ENCODE results near the gene CDK9. TPM values are rescaled to one million over a fixed set of nuclear protein-coding genes. Genes with fewer than 3 reads are reported as not detected.

Gene CDK9
- total and polyA plus RNA-seq, 2 experiments from 2014 or later: 58.5 to 84.3 TPM

DNA sequence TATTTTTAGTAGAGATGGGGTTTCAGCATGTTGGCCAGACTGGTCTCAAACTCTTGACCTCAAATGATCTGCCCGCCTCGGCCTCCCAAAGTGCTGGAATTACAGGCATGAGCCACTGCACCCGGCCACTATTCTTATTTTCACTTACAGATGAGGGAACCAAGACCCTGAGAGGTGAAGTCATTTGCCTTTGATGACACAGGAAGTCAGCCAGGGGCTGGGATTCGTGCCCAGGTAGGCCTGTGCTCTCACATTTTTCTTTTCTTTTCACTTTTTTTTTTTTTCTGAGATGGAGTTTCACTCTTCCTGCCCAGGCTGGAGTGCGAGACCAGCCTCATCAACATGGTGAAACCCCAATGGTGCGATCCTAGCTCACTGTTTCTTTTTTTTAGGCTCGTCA is 46.4 kb downstream of the CDK9 start (continued):
- TF ChIP-seq, protein P1, sequence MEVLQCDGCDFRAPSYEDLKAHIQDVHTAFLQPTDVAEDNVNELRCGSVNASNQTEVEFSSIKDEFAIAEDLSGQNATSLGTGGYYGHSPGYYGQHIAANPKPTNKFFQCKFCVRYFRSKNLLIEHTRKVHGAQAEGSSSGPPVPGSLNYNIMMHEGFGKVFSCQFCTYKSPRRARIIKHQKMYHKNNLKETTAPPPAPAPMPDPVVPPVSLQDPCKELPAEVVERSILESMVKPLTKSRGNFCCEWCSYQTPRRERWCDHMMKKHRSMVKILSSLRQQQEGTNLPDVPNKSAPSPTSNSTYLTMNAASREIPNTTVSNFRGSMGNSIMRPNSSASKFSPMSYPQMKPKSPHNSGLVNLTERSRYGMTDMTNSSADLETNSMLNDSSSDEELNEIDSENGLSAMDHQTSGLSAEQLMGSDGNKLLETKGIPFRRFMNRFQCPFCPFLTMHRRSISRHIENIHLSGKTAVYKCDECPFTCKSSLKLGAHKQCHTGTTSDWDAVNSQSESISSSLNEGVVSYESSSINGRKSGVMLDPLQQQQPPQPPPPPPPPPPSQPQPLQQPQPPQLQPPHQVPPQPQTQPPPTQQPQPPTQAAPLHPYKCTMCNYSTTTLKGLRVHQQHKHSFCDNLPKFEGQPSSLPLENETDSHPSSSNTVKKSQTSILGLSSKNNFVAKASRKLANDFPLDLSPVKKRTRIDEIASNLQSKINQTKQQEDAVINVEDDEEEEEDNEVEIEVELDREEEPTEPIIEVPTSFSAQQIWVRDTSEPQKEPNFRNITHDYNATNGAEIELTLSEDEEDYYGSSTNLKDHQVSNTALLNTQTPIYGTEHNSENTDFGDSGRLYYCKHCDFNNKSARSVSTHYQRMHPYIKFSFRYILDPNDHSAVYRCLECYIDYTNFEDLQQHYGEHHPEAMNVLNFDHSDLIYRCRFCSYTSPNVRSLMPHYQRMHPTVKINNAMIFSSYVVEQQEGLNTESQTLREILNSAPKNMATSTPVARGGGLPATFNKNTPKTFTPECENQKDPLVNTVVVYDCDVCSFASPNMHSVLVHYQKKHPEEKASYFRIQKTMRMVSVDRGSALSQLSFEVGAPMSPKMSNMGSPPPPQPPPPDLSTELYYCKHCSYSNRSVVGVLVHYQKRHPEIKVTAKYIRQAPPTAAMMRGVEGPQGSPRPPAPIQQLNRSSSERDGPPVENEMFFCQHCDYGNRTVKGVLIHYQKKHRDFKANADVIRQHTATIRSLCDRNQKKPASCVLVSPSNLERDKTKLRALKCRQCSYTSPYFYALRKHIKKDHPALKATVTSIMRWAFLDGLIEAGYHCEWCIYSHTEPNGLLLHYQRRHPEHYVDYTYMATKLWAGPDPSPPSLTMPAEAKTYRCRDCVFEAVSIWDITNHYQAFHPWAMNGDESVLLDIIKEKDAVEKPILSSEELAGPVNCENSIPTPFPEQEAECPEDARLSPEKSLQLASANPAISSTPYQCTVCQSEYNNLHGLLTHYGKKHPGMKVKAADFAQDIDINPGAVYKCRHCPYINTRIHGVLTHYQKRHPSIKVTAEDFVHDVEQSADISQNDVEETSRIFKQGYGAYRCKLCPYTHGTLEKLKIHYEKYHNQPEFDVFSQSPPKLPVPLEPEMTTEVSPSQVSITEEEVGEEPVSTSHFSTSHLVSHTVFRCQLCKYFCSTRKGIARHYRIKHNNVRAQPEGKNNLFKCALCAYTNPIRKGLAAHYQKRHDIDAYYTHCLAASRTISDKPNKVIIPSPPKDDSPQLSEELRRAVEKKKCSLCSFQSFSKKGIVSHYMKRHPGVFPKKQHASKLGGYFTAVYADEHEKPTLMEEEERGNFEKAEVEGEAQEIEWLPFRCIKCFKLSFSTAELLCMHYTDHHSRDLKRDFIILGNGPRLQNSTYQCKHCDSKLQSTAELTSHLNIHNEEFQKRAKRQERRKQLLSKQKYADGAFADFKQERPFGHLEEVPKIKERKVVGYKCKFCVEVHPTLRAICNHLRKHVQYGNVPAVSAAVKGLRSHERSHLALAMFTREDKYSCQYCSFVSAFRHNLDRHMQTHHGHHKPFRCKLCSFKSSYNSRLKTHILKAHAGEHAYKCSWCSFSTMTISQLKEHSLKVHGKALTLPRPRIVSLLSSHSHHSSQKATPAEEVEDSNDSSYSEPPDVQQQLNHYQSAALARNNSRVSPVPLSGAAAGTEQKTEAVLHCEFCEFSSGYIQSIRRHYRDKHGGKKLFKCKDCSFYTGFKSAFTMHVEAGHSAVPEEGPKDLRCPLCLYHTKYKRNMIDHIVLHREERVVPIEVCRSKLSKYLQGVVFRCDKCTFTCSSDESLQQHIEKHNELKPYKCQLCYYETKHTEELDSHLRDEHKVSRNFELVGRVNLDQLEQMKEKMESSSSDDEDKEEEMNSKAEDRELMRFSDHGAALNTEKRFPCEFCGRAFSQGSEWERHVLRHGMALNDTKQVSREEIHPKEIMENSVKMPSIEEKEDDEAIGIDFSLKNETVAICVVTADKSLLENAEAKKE (CRISPR knock-in tag; IDR thresholded peaks at IDR 0.05): no peak

DNA sequence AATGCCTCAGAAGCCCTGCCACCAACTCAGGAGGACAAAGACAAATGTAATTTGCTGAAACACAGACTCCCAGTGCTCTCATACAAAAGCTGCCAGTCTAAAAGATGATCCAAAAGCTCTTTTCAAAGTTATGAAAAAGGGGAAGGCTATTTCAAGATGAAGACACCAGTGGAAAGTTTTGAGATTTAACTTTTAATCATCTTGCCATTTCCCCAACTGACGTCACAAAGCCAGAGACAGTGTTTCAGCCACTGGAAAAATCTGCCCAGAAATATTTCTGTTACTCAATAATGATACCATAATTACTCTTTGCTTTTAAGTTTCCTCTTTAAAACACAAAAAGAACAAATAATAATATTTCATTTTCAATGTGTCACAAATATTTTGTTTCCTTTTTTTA is 47.7 kb downstream of the CDK9 start:
- Histone ChIP-seq H3F3A (replicated peaks; ENCODE audit: low read depth) (peaks cover 8% of the 10 kb centered on the region), H3K9me2 (ENCODE audit: insufficient read depth) (no peaks in the 10 kb centered on the region), H3K27me3 (ENCODE audit: insufficient read depth) (no peaks in the 10 kb centered on the region), H2AFZ (peak overlapping the region; percentile 34; the same call in 1 of the 2 replicates), H3K27ac (ENCODE audit: low read depth) (no peak overlapping the region), H3K4me1 (ENCODE audit: insufficient read depth) (peaks cover 7% of the 10 kb centered on the region), H3K36me3 (ENCODE audit: insufficient read depth) (no peaks in the 10 kb centered on the region; the same call in 1 of the 2 replicates), H3K4me3 (no peak overlapping the region), H3K4me2 (no peak overlapping the region), H3K79me2 (replicated peaks; ENCODE audit: insufficient read depth) (no peaks in the 10 kb centered on the region), H4K20me1 (replicated peaks; ENCODE audit: insufficient read depth) (no peaks in the 10 kb centered on the region)
- H3K4me3 Mint-ChIP-seq: no peak overlapping the region
- ATAC-seq: no peak
- peaks cover 4% of the 10 kb centered on the region for H3K27me3 Mint-ChIP-seq (ENCODE audit: insufficient read depth, low read depth, poor library complexity)
- peaks cover 15% of the 10 kb centered on the region for H3K4me1 Mint-ChIP-seq
- DNase-seq (ENCODE audit: low spot score): no peak
- no peak overlapping the region for H3K27ac Mint-ChIP-seq
- no peaks in the 10 kb centered on the region; the same call in 2 of the 3 replicates for H3K9me3 Mint-ChIP-seq
- no peaks in the 10 kb centered on the region for H3K36me3 Mint-ChIP-seq (ENCODE audit: low read depth)
- TF ChIP-seq EZH2phosphoT487 (IDR thresholded peaks at IDR 0.05; ENCODE audit: unreplicated experiment) (no peak), JUNB (IDR thresholded peaks at IDR 0.05; ENCODE audit: unreplicated experiment) (no peak), STAT1 (IDR thresholded peaks at IDR 0.05; ENCODE audit: unreplicated experiment) (no peak), POLR2AphosphoS5 (IDR thresholded peaks at IDR 0.05; ENCODE audit: low read depth) (no peak), ZNF331 (CRISPR knock-in tag; IDR thresholded peaks at IDR 0.05; ENCODE audit: low read depth) (no peak), ZNF114 (CRISPR knock-in tag; IDR thresholded peaks at IDR 0.05) (no peak), EZH2 (IDR thresholded peaks at IDR 0.05; ENCODE audit: low read depth, unreplicated experiment) (no peak), NANOG (IDR thresholded peaks at IDR 0.05; ENCODE audit: borderline replicate concordance) (no peak), CREB1 (CRISPR knock-in tag; IDR thresholded peaks at IDR 0.05; ENCODE audit: low read depth) (no peak)
- TF ChIP-seq, protein P2, sequence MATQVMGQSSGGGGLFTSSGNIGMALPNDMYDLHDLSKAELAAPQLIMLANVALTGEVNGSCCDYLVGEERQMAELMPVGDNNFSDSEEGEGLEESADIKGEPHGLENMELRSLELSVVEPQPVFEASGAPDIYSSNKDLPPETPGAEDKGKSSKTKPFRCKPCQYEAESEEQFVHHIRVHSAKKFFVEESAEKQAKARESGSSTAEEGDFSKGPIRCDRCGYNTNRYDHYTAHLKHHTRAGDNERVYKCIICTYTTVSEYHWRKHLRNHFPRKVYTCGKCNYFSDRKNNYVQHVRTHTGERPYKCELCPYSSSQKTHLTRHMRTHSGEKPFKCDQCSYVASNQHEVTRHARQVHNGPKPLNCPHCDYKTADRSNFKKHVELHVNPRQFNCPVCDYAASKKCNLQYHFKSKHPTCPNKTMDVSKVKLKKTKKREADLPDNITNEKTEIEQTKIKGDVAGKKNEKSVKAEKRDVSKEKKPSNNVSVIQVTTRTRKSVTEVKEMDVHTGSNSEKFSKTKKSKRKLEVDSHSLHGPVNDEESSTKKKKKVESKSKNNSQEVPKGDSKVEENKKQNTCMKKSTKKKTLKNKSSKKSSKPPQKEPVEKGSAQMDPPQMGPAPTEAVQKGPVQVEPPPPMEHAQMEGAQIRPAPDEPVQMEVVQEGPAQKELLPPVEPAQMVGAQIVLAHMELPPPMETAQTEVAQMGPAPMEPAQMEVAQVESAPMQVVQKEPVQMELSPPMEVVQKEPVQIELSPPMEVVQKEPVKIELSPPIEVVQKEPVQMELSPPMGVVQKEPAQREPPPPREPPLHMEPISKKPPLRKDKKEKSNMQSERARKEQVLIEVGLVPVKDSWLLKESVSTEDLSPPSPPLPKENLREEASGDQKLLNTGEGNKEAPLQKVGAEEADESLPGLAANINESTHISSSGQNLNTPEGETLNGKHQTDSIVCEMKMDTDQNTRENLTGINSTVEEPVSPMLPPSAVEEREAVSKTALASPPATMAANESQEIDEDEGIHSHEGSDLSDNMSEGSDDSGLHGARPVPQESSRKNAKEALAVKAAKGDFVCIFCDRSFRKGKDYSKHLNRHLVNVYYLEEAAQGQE (IDR thresholded peaks at IDR 0.05; ENCODE audit: unreplicated experiment): no peak
- TF ChIP-seq, protein P3, sequence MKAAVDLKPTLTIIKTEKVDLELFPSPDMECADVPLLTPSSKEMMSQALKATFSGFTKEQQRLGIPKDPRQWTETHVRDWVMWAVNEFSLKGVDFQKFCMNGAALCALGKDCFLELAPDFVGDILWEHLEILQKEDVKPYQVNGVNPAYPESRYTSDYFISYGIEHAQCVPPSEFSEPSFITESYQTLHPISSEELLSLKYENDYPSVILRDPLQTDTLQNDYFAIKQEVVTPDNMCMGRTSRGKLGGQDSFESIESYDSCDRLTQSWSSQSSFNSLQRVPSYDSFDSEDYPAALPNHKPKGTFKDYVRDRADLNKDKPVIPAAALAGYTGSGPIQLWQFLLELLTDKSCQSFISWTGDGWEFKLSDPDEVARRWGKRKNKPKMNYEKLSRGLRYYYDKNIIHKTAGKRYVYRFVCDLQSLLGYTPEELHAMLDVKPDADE (IDR thresholded peaks at IDR 0.05): no peak
